Heart right ventricle (tissue), 16 donors: ENCODE measurements around the gene SIGLEC7. TPM values are rescaled to one million over a fixed set of nuclear protein-coding genes. Genes with fewer than 3 reads are reported as not detected.

Source experiments
- ATAC-seq, 8 donors: fragments of 200-7000 bp; cut with Tn5 transposase; one replicate each; pipeline ENCODE4 v1.9.1; 2020; ENCODE audit warnings: mild to moderate bottlenecking in 8 of 8, moderate library complexity in 8 of 8, moderate number of reproducible peaks in 1 of 8
- DNase-seq, 2 donors: peaks; one replicate each; pipeline ENCODE4 v3.0.0-alpha.2; 2020
- H3K27ac ChIP-seq, 10 donors: fragments of 200-600 bp; sonication (generic) in 2 of 10; one replicate each; pipeline versions ENCODE4 v1.5.0 to v1.8.0; 2020 to 2022; ENCODE audit warnings: mild to moderate bottlenecking in 3 of 10
- H3K27me3 ChIP-seq, 7 donors: fragments of 200-600 bp; one replicate each; pipeline ENCODE4 v1.8.0; 2021 to 2022; ENCODE audit warnings: mild to moderate bottlenecking in 2 of 7
- H3K36me3 ChIP-seq, 9 donors: fragments of 200-600 bp; sonication (generic) in 1 of 9; one replicate each; pipeline versions ENCODE4 v1.5.0 to v1.8.0; 2020 to 2022; ENCODE audit warnings: mild to moderate bottlenecking in 2 of 9
- H3K4me1 ChIP-seq, 9 donors: fragments of 200-600 bp; sonication (generic) in 1 of 9; one replicate each; pipeline versions ENCODE4 v1.5.0 to v1.8.0; 2020 to 2022; ENCODE audit warnings: mild to moderate bottlenecking in 4 of 9
- H3K4me3 ChIP-seq, 10 donors: fragments of 200-600 bp; sonication (generic) in 2 of 10; one replicate each; pipeline versions ENCODE4 v1.5.0 to v1.8.0; 2020 to 2022; ENCODE audit warnings: mild to moderate bottlenecking in 7 of 10, moderate library complexity in 2 of 10
- H3K9me3 ChIP-seq, 11 donors: fragments of 200-600 bp in 10 of 11; sonication (generic) in 2 of 11; one replicate each; pipeline versions ENCODE4 v1.5.0 to v1.8.0; 2013 to 2022; ENCODE audit warnings: mild to moderate bottlenecking in 2 of 11, control low read depth in 1 of 11, moderate library complexity in 1 of 11
- WGBS, 2 donors: extraction: QIAGEN DNeasy Blood & Tissue Kit; methylation state at CpG; one replicate each; pipeline ENCODE4 v1.1.7; 2013; ENCODE audit warnings: inconsistent platforms in 1 of 2; 5-methylcytosine and 5-hydroxymethylcytosine counted together
- intact Hi-C, 10 donors: fragments of 100-400 bp; cut with DNase I; formaldehyde crosslinking; loops; one replicate each; pipeline versions ENCODE4 v1.11.1 to v1.14.2; 2022
- polyA plus RNA-seq, 2 donors: library from polyadenylated mRNA; stranded (reverse); fragments of 200-250 nt; gene quantifications; one replicate each; pipeline ENCODE4 v1.2.3, GENCODE V29; 2013
- total RNA-seq, 10 donors: library from RNA; stranded (reverse); fragmentation: NEBNext Ultra II Directional in 3 of 10; extraction: Animal tissue kit (Norgen Biotek cat#: 25700) in 3 of 10; gene quantifications; one replicate each; pipeline versions ENCODE4 v1.2.1 to v1.2.4, GENCODE V29; 2021 to 2023
- TF ChIP-seq, protein P1 (sequence below), 9 donors: fragments of 200-600 bp; sonication (generic) in 2 of 9; IDR thresholded peaks; one replicate each; pipeline versions ENCODE4 v1.5.0 to v1.8.0; 2021 to 2022; ENCODE audit warnings: antibody characterized with exemption in 9 of 9, mild to moderate bottlenecking in 5 of 9, moderate library complexity in 1 of 9
- donor health status: Arrhythmogenic right ventricular cardiomyopathy.
- donor health status: ischemic (EF 13 %, LVEDD 7.1; RV severe dilation, severe dysfunction).
- donor health status: healthy with polysubstance abuse.
- donor health status: DM: no; HTN: yes; CAD: no.
- donor health status: DM: no; HTN: no; CAD: no.
- donor health status: ischemic (EF 25% LVEDD 6.9; RV normal size, moderate dysfunction).
- donor health status: ischemic (EF 25% LVEDD 5.7; RV mildly dilated, moderate dysfunction).
- donor health status: healthy.
- donor health status: DM: yes; HTN: yes; CAD: no.
- donor health status: Ischemic cardiomyopathy.
- donor health status: ischemic (EF 35%, LVEDD 5.7; RV mildly dilated, moderate dysfunction).
- donor health status: nonischemic (EF 11% LVEDD 7.7; RV severe dilation, severe dysfunction).
- donor health status: DM: yes; HTN: yes; CAD: no.
- donor health status: PGD.
- donor health status: ischemic (EF 29% LVEDD 5.4; RV normal size, mild dysfunction).
- donor health status: nonischemic (EF 23%, LVEDD 6.1; RV moderate dilation, normal function).

Gene SIGLEC7
- total and polyA plus RNA-seq, 12 donors: 0.15 to 2.9 (median 0.65) TPM; not detected in 2

DNA sequence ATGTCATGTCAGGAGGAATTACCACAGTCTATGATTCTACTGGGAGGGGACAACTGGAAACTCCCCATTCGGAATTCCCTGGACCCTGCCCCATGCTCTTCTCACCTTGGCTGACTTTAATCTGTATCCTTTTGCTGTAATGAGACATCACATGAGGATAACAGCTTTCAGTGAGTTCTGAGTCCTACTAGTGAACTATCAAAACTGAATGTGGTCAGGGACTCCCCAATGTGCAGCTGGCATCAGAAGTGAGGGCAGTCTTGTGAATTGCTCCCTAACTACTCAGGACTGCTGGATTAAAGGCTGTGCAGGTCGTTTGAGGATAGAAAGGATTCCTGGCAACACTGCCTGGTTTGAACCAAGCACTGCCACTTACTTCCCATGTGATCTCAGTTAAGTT is 15.2 kb downstream of the SIGLEC7 start:
- 37 to 41% methylated on average over 2 of the region's 2 CpGs for WGBS, 2 donors
- no peak overlapping the region for H3K27ac ChIP-seq

DNA sequence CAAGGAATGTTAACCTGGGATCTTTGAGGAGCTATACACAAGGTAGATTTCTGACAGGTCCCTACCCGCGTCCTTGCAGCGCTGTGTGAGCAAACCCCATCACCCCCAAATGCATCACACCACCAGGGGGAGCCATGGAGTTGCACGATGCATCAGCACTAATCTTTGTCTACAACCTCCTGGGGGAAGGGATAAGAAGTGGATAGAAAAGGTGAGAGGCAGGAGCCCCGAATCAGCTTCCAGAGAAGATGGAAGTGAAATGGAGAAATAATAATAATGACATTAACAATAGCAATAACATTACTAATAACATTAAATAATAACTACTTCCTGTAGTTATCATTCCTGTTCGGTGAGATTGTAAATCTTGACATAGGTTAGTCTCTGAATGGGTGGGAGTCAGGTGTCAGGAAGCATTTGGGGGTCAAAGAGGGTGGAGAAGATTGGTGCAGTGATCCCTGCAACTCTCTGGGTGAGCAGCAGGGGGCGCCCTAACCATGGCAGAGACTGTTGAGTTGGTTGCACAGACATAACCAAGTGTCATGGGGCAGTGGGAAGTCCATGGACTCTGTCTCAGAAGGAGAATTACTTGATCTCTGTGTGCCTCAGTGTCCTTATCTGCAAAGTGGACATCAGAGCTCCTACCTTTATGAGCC is 16.5 kb downstream of the SIGLEC7 start:
- Histone ChIP-seq H3K27me3 (peaks cover 0 to 19% (median 6%) of the 10 kb centered on the region in 7 donors), H3K27ac (peak overlapping the region in 1 of 10 donors; percentile 52), H3K4me1 (peaks cover 0 to 9% (median 0%) of the 10 kb centered on the region in 9 donors), H3K36me3 (peaks cover 0 to 5% (median 0%) of the 10 kb centered on the region in 9 donors), H3K4me3 (no peak overlapping the region), H3K9me3 (no peaks in the 10 kb centered on the region)
- WGBS, 2 donors: 36 to 38% methylated on average over 7 of the region's 7 CpGs
- TF ChIP-seq, protein P1, sequence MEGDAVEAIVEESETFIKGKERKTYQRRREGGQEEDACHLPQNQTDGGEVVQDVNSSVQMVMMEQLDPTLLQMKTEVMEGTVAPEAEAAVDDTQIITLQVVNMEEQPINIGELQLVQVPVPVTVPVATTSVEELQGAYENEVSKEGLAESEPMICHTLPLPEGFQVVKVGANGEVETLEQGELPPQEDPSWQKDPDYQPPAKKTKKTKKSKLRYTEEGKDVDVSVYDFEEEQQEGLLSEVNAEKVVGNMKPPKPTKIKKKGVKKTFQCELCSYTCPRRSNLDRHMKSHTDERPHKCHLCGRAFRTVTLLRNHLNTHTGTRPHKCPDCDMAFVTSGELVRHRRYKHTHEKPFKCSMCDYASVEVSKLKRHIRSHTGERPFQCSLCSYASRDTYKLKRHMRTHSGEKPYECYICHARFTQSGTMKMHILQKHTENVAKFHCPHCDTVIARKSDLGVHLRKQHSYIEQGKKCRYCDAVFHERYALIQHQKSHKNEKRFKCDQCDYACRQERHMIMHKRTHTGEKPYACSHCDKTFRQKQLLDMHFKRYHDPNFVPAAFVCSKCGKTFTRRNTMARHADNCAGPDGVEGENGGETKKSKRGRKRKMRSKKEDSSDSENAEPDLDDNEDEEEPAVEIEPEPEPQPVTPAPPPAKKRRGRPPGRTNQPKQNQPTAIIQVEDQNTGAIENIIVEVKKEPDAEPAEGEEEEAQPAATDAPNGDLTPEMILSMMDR (IDR thresholded peaks at IDR 0.05): peak in 8 of 9 donors; percentile 38 to 73 (median 50)
- ATAC-seq: peak in 2 of 8 donors; percentile 47 to 62
- DNase-seq: peak in 1 of 2 donors; percentile 55
- intact Hi-C loops: loop anchor here in 1 of 10 donors (10.0 kb wide), 1 partner anchor 96 kb away; the partner anchor contains the start of gene SIGLECL1

More for the DNA sequence above, 15.2 kb downstream of the SIGLEC7 start:
- Histone ChIP-seq H3K9me3 (no peaks in the 10 kb centered on the region), H3K27me3 (peaks cover 0 to 15% (median 7%) of the 10 kb centered on the region in 7 donors), H3K36me3 (peaks cover 0 to 8% (median 0%) of the 10 kb centered on the region in 9 donors), H3K4me3 (no peak overlapping the region), H3K4me1 (peaks cover 0 to 9% (median 0%) of the 10 kb centered on the region in 9 donors)
- DNase-seq (no peak), ATAC-seq (no peak)
- TF ChIP-seq, protein P1 (IDR thresholded peaks at IDR 0.05): no peak
- intact Hi-C loops: loop anchor here in 1 of 10 donors (10.0 kb wide), 1 partner anchor 98 kb away; the partner anchor contains the start of gene SIGLECL1

DNA sequence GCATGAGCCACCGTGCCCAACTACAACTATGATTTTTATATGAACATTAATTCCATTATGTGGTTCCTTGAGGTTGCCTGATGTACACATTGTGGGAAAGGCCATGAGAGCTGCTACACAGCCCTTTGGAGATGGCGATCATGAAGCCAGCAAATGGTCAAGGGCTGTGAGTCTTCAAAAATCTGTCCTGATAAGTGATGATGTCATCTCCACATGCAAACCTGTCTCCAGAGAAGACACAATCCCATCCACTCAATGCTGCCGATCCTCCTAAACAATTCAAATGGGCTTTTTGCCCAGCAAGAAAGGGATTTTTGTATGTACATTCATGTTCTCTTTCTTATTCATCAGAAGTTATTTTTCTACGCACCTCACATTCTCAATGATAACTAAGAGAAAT is 17.6 kb downstream of the SIGLEC7 start:
- peaks cover 0 to 16% (median 4%) of the 10 kb centered on the region in 7 donors for H3K27me3 ChIP-seq
- no peaks in the 10 kb centered on the region for H3K9me3 ChIP-seq
- TF ChIP-seq, protein P1 (IDR thresholded peaks at IDR 0.05): no peak
- DNase-seq (no peak), ATAC-seq (no peak)
- H3K4me3 ChIP-seq: no peak overlapping the region
- intact Hi-C loops: loop anchor here in 3 of 10 donors (10.0 kb wide), 2 partner anchors 95 to 135 kb away; partner anchors contain the start of genes KLK11 (in 2 of the 3) and SIGLECL1 (in 1 of the 3)
- peaks cover 0 to 9% (median 0%) of the 10 kb centered on the region in 9 donors for H3K4me1 ChIP-seq
- WGBS, 2 donors: 72 to 76% methylated on average over 4 of the region's 4 CpGs
- no peaks in the 10 kb centered on the region for H3K36me3 ChIP-seq
- no peak overlapping the region for H3K27ac ChIP-seq

DNA sequence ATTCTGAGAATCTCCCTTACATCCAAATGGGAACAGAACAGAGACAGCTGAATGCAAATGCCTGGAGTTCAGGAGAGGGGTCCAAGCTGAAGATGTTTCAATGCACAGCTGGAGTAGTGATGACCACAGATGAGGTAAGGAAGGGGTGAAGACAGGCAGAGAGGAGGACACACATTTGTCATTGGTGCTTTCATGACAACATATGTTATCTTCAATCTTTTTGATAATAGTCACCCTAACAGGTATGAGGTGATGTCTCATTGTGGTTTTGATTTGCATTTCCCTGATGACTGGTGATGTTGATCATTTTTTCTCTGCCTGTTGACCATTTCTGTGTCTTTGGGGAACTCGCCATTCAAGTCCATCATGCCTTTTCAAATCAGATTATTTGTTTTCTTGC is 19.2 kb downstream of the SIGLEC7 start:
- intact Hi-C loops: loop anchor here in 2 of 10 donors (10.0 kb wide), 1 partner anchor 136 kb away; the partner anchor contains the start of gene KLK11 (in 2 of the 2)
- Histone ChIP-seq H3K27ac (no peak overlapping the region), H3K4me1 (peaks cover 0 to 9% (median 0%) of the 10 kb centered on the region in 9 donors), H3K27me3 (peaks cover 0 to 16% (median 4%) of the 10 kb centered on the region in 7 donors), H3K4me3 (no peak overlapping the region), H3K36me3 (no peaks in the 10 kb centered on the region), H3K9me3 (no peaks in the 10 kb centered on the region)
- TF ChIP-seq, protein P1 (IDR thresholded peaks at IDR 0.05): no peak
- ATAC-seq (no peak), DNase-seq (no peak)
- 84 to 87% methylated on average over 1 of the region's 1 CpG for WGBS, 2 donors
